Measurements from ENCODE around the gene PSMB3.

DNA sequence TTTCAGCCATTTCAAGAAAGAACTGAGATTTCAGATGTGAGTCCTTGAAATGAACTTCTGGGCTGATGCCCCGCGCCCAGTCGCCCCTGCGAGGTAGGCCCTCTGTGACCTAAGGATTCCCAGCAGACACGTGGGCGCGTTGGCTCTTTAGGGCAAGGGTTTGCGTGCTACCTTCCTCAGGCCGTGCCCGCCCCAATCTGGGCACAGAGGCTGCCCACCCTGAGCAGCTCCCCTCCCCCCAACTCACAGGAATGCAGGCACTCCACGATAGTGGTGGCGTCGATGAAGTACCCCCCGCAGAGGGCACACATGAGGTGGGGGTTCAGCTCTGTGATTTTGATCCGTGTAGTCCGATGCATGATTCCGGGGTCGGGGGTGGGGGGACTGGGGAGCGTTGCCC, 12.5 kb upstream of the PSMB3 start:
- TF ChIP-seq POLR2A (IDR thresholded peaks at IDR 0.05; ENCODE audit: low read length) (no peak), GATA1 (IDR thresholded peaks at IDR 0.05; ENCODE audit: low read depth, low read length) (no peak)
